ENCODE data around the gene BCL11B. TPM values are rescaled to one million over a fixed set of nuclear protein-coding genes. Genes with fewer than 3 reads are reported as not detected.

The BCL11B gene
- total and polyA plus RNA-seq, 2 experiments from 2014 or later = 0.04 to 2.8 TPM

DNA sequence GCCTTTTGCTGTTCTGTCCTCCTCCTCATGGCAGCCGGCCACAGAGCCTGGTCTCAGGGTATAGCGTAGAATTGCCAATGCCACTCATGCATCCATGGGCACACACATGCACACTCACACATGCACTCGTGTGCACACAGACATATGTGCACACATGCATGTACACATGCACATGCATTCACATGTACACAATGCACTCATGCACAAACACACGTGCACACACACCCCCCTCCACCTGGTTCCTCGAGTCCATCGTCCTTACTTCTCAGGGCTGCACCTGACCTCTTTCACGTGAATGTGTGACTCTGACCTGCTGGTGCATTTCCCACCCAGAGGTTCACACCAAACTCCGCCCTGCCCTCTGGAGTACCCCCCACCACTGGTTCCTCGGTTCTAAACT, 60.6 kb downstream of the BCL11B start:
- Histone ChIP-seq H3K36me3 (no peaks in the 10 kb centered on the region), H3K4me3 (no peak overlapping the region), H3K9me3 (ENCODE audit: low read depth) (no peaks in the 10 kb centered on the region), H3K27ac (no peak overlapping the region), H3K4me1 (ENCODE audit: low read depth) (no peaks in the 10 kb centered on the region), H3K27me3 (no peaks in the 10 kb centered on the region)
- TF ChIP-seq, protein P1, sequence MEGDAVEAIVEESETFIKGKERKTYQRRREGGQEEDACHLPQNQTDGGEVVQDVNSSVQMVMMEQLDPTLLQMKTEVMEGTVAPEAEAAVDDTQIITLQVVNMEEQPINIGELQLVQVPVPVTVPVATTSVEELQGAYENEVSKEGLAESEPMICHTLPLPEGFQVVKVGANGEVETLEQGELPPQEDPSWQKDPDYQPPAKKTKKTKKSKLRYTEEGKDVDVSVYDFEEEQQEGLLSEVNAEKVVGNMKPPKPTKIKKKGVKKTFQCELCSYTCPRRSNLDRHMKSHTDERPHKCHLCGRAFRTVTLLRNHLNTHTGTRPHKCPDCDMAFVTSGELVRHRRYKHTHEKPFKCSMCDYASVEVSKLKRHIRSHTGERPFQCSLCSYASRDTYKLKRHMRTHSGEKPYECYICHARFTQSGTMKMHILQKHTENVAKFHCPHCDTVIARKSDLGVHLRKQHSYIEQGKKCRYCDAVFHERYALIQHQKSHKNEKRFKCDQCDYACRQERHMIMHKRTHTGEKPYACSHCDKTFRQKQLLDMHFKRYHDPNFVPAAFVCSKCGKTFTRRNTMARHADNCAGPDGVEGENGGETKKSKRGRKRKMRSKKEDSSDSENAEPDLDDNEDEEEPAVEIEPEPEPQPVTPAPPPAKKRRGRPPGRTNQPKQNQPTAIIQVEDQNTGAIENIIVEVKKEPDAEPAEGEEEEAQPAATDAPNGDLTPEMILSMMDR (IDR thresholded peaks at IDR 0.05; ENCODE audit: low read depth, low read length) = no peak
- no peak for DNase-seq (ENCODE audit: low read depth in 1 of 2, low spot score in 1 of 2)

DNA sequence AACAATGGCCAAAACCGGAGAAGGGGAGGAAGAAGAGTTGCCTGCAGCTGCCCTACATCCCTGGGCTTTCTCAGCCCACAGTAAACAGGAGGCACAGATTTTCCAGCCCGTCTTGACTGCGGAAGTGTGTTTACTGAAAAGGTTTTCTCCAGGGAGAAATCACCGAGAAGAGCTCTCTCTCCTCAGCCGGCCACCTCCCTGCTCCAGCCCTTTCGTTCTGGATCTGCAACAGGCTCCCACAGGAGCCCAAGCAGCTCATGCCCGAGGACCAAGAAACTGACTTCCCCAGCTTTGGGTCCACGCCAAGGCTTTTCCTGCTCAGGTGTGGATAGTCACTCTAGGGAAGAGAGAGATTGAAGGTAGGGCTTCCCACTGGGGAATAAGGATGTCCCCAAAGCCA, 61.7 kb downstream of the BCL11B start:
- no peaks in the 10 kb centered on the region for H3K4me1 ChIP-seq (ENCODE audit: low read depth)
- no peak for DNase-seq (ENCODE audit: low read depth in 1 of 2, low spot score in 1 of 2)
- no peaks in the 10 kb centered on the region for H3K36me3 ChIP-seq
- no peaks in the 10 kb centered on the region for H3K9me3 ChIP-seq (ENCODE audit: low read depth)
- H3K4me3 ChIP-seq = no peak overlapping the region
- H3K27ac ChIP-seq = no peak overlapping the region
- H3K27me3 ChIP-seq = no peaks in the 10 kb centered on the region
- TF ChIP-seq, protein P1 (IDR thresholded peaks at IDR 0.05; ENCODE audit: low read depth, low read length) = no peak

DNA sequence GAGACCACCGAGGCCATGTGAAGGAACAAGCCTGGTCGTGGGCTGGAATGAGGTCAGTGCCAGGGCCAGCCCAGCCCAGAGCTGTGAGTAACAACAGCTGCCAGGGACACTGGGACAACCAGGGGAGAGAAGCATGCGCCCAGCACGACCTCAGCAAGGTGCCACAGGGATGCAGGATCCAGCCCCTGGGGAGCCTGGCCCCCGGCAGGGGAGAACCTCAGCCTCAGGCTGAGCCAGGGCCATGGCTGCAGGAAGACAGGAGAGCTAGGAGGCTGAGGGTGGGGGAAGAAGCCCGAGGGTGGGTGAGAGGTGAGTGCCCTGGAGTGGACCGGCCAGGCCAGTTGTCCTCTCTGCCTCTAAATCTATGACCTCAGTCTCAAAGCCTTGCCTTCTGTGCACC, 62.6 kb downstream of the BCL11B start:
- TF ChIP-seq, protein P1 (IDR thresholded peaks at IDR 0.05; ENCODE audit: low read depth, low read length) = no peak
- Histone ChIP-seq H3K9me3 (ENCODE audit: low read depth) (no peaks in the 10 kb centered on the region), H3K27ac (no peak overlapping the region), H3K36me3 (no peaks in the 10 kb centered on the region), H3K4me1 (ENCODE audit: low read depth) (no peaks in the 10 kb centered on the region), H3K4me3 (no peak overlapping the region), H3K27me3 (no peaks in the 10 kb centered on the region)
- no peak for DNase-seq (ENCODE audit: low read depth in 1 of 2, low spot score in 1 of 2)

DNA sequence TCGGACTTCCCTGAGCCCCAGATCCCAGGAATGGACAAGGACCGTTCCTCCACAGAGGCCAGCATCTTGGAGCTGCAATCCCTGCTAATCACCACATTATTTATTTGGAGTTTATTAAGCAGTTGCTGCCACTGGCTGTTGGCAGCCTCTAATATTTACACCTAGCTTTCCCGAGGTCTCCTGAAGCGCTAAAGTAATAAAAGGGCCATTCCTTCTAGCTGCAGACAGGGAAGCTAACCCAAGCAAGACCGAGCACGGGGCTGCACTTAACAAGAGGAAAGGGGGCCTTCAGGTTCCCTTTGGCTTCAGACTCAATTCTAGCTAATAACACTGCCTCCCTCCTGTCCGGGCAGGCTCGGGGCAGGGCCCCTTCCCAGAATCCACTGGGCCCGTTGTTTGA, 63.7 kb downstream of the BCL11B start:
- H3K27me3 ChIP-seq = no peaks in the 10 kb centered on the region
- no peak overlapping the region for H3K4me3 ChIP-seq
- DNase-seq (ENCODE audit: low read depth in 1 of 2, low spot score in 1 of 2) = no peak
- H3K27ac ChIP-seq = no peak overlapping the region
- no peaks in the 10 kb centered on the region for H3K36me3 ChIP-seq
- no peaks in the 10 kb centered on the region for H3K9me3 ChIP-seq (ENCODE audit: low read depth)
- TF ChIP-seq, protein P1 (IDR thresholded peaks at IDR 0.05; ENCODE audit: low read depth, low read length) = no peak
- H3K4me1 ChIP-seq (ENCODE audit: low read depth) = no peaks in the 10 kb centered on the region

DNA sequence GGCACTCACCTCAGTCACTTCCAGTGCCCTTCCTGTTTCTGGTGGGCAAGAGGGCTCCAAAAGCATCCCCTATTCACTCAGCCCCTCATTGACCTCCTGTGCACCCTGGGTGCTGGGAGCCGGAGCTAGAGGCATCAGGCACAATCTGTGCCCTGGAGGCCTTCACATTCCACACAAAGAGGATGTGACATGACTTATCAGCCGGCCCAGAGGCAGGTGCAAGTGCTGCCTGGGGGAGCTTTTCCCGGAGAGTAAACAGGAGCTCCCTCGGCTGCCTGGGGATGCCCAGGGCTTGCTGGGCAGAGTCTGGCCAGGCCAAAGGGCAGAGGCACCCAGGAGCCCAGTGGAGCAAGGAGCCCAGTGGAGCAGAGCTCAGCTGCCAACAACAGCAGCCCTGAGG, 64.5 kb downstream of the BCL11B start:
- H3K27me3 ChIP-seq = no peaks in the 10 kb centered on the region
- no peak overlapping the region for H3K27ac ChIP-seq
- H3K4me3 ChIP-seq = no peak overlapping the region
- no peaks in the 10 kb centered on the region for H3K36me3 ChIP-seq
- peak in 1 of 2 donors; percentile 33 for DNase-seq (ENCODE audit: low read depth in 1 of 2, low spot score in 1 of 2)
- H3K9me3 ChIP-seq (ENCODE audit: low read depth) = no peaks in the 10 kb centered on the region
- peaks cover 3% of the 10 kb centered on the region for H3K4me1 ChIP-seq (ENCODE audit: low read depth)
- TF ChIP-seq, protein P1 (IDR thresholded peaks at IDR 0.05; ENCODE audit: low read depth, low read length) = no peak

DNA sequence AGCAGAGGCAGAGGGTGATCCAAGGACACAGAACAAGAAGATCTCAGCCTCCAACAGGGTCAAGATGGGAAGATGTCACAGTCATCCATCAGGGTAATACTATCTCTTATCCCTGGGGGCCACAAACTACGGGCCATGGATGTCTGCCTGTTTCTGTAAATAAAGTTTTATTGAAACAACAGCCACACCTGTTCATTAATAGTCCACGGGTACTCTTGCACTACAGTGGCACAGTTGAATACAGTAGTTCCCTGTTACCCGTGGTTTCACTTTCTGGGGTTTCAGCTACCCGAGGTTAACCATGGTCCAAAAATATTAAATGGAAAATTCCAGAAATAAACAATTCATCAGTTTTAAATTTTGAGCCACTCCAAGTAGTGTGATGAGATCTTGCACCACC, 65.9 kb downstream of the BCL11B start:
- H3K9me3 ChIP-seq (ENCODE audit: low read depth) = no peaks in the 10 kb centered on the region
- H3K4me1 ChIP-seq (ENCODE audit: low read depth) = peaks cover 6% of the 10 kb centered on the region
- DNase-seq (ENCODE audit: low read depth in 1 of 2, low spot score in 1 of 2) = no peak
- H3K36me3 ChIP-seq = no peaks in the 10 kb centered on the region
- TF ChIP-seq, protein P1 (IDR thresholded peaks at IDR 0.05; ENCODE audit: low read depth, low read length) = no peak
- H3K27ac ChIP-seq = no peak overlapping the region
- H3K4me3 ChIP-seq = no peak overlapping the region
- no peaks in the 10 kb centered on the region for H3K27me3 ChIP-seq
